Lower lobe of right lung (tissue), 2 donors: ENCODE data around the gene NSD1. TPM values are rescaled to one million over a fixed set of nuclear protein-coding genes. Genes with fewer than 3 reads are reported as not detected.

Experiments
- ATAC-seq, 2 donors: fragments of 200-7000 bp; cut with Tn5 transposase; one replicate each; pipeline ENCODE4 v1.9.1; 2020 to 2022; ENCODE audit warnings: mild to moderate bottlenecking in 2 of 2, moderate library complexity in 2 of 2
- DNase-seq: peaks from one replicate; pipeline ENCODE4 v3.0.0-alpha.2; 2020
- H3K27ac ChIP-seq: fragments of 200-600 bp; one replicate; pipeline ENCODE4 v1.8.0; 2022
- H3K27me3 ChIP-seq: fragments of 200-600 bp; one replicate; pipeline ENCODE4 v1.8.0; 2022; ENCODE audit warnings: low read depth
- H3K36me3 ChIP-seq: fragments of 200-600 bp; one replicate; pipeline ENCODE4 v1.8.0; 2022; ENCODE audit warnings: mild to moderate bottlenecking
- H3K4me1 ChIP-seq: fragments of 200-600 bp; one replicate; pipeline ENCODE4 v1.8.0; 2022
- H3K4me3 ChIP-seq: fragments of 200-600 bp; one replicate; pipeline ENCODE4 v1.8.0; 2022; ENCODE audit warnings: mild to moderate bottlenecking
- H3K9me3 ChIP-seq: fragments of 200-600 bp; one replicate; pipeline ENCODE4 v1.8.0; 2022
- CTCF ChIP-seq: fragments of 200-600 bp; IDR thresholded peaks from one replicate; pipeline ENCODE4 v1.8.0; 2022; ENCODE audit warnings: antibody characterized with exemption, mild to moderate bottlenecking
- intact Hi-C: fragments of 100-400 bp; cut with DNase I; formaldehyde crosslinking; loops from one replicate; pipeline ENCODE4 v1.11.0; 2022
- total RNA-seq: library from RNA; stranded (reverse); fragmentation: NEBNext Ultra II Directional; extraction: Animal tissue kit (Norgen Biotek cat#: 25700); gene quantifications from one replicate; pipeline ENCODE4 v1.2.1, GENCODE V29; 2021
- donor health status: DM: no; HTN: yes; CAD: no; lungs with severe emphysema.

Gene NSD1
- total RNA-seq, 1 donor from 2014 or later, result 75.5 TPM

DNA sequence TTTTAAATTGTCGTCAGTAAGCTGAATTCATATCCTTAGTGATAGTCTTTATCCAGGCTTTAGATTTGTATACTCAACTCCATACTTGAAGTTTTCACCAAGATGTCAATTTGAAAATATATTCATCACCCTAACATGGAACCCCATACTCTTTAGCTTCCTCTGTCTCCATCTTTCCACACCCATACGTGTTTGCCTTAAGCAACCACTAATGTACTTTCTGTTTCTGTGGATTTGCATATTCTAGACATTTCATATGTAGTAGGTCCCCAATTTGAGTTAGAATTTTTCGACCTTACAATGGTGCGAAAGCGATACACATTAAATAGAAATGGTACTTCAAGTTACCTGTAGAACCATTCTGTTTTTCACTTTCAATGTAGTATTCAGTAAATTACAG, 65.2 kb downstream of the NSD1 start:
- Histone ChIP-seq H3K9me3 (no peaks in the 10 kb centered on the region), H3K36me3 (peaks cover 94% of the 10 kb centered on the region), H3K27me3 (no peaks in the 10 kb centered on the region), H3K4me1 (no peaks in the 10 kb centered on the region), H3K27ac (no peak overlapping the region), H3K4me3 (no peak overlapping the region)
- ATAC-seq (no peak), DNase-seq (no peak)
- no peak for TF ChIP-seq CTCF
- intact Hi-C loops, result no loop called here

DNA sequence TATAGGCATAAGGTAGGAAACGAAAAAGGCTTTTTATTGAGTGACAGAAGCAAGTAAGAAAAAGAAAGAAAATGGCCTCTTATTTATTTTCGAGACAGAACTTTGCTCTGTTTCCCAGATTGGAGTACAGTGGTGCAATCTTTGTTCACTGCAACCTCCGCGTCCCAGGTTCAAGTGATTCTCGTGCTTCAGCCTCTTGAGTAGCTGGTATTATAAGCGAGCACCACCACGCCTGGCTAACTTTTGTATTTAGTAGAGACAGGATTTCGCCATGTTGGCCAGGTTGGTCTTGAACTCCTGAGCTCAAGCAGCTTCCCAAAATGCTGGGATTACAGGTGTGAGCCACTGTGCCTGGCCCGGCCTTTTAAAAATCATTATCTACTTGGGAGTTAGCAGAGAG, 70.7 kb downstream of the NSD1 start:
- Histone ChIP-seq H3K9me3 (no peaks in the 10 kb centered on the region), H3K4me1 (no peaks in the 10 kb centered on the region), H3K27ac (no peak overlapping the region), H3K4me3 (no peak overlapping the region), H3K36me3 (peaks cover 95% of the 10 kb centered on the region), H3K27me3 (no peaks in the 10 kb centered on the region)
- DNase-seq, result no peak
- intact Hi-C loops, result no loop called here
- TF ChIP-seq CTCF, result no peak
- ATAC-seq, result no peak

DNA sequence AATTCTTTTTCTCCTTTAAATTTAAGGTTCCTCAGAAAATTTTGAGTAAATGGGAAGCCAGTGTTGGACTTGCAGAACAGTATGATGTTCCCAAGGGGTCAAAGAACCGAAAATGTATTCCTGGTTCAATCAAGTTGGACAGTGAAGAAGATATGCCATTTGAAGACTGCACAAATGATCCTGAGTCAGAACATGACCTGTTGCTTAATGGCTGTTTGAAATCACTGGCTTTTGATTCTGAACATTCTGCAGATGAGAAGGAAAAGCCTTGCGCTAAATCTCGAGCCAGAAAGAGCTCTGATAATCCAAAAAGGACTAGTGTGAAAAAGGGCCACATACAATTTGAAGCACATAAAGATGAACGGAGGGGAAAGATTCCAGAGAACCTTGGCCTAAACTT, 76.0 kb downstream of the NSD1 start:
- no peak for ATAC-seq
- TF ChIP-seq CTCF, result no peak
- H3K27me3 ChIP-seq, result no peaks in the 10 kb centered on the region
- no peak overlapping the region for H3K4me3 ChIP-seq
- no peak overlapping the region for H3K27ac ChIP-seq
- intact Hi-C loops, result no loop called here
- no peaks in the 10 kb centered on the region for H3K4me1 ChIP-seq
- DNase-seq, result no peak
- H3K9me3 ChIP-seq, result no peaks in the 10 kb centered on the region
- H3K36me3 ChIP-seq, result peaks cover 99% of the 10 kb centered on the region

GRCh38 chr5:177212242-177212641, 78.7 kb downstream of the NSD1 start:
- intact Hi-C loops, result no loop called here
- Histone ChIP-seq H3K27me3 (no peaks in the 10 kb centered on the region), H3K36me3 (peaks cover 88% of the 10 kb centered on the region), H3K4me3 (no peak overlapping the region), H3K9me3 (no peaks in the 10 kb centered on the region), H3K4me1 (no peaks in the 10 kb centered on the region), H3K27ac (no peak overlapping the region)
- ATAC-seq (no peak), DNase-seq (no peak)
- no peak for TF ChIP-seq CTCF

DNA sequence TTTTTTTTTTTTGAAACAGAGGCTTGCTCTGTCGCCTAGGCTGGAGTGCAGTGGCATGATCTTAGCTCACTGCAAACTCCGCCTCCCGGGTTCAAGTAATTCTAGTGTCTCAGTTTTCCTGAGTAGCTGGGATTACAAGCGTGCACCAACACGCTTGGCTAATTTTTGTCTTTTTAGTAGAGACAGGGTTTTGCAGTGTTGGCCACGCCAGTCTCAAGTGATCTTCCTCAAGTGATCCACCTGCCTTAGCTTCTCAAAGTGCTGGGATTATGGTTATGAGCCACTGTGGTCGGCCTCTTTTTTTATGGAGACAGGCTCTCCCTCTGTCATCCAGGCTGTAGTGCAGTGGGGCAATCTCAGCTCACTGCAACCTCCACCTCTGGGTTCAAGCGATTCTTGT, 87.0 kb downstream of the NSD1 start:
- no peak for DNase-seq
- H3K4me3 ChIP-seq, result no peak overlapping the region
- peaks cover 36% of the 10 kb centered on the region for H3K36me3 ChIP-seq
- intact Hi-C loops, result no loop called here
- no peak for ATAC-seq
- H3K4me1 ChIP-seq, result no peaks in the 10 kb centered on the region
- H3K27me3 ChIP-seq, result no peaks in the 10 kb centered on the region
- TF ChIP-seq CTCF, result no peak
- H3K27ac ChIP-seq, result no peak overlapping the region
- no peaks in the 10 kb centered on the region for H3K9me3 ChIP-seq

GRCh38 chr5:177222269-177222668, 88.7 kb downstream of the NSD1 start:
- Histone ChIP-seq H3K27me3 (no peaks in the 10 kb centered on the region), H3K36me3 (peaks cover 33% of the 10 kb centered on the region), H3K4me3 (no peak overlapping the region), H3K27ac (no peak overlapping the region), H3K9me3 (no peaks in the 10 kb centered on the region), H3K4me1 (no peaks in the 10 kb centered on the region)
- no peak for ATAC-seq
- intact Hi-C loops, result no loop called here
- no peak for TF ChIP-seq CTCF
- no peak for DNase-seq
